GM18873 (cell line): ENCODE data around the gene SBK2.

Source experiments
- ATAC-seq: cut with Tn5 transposase; IDR thresholded peaks from one replicate; pipeline ENCODE4 v1.9.1; 2021; ENCODE audit warnings: mild to moderate bottlenecking, moderate library complexity, moderate number of reproducible peaks; ENCODE audit not compliant: unreplicated experiment, low FRiP score

SBK2 gene

DNA sequence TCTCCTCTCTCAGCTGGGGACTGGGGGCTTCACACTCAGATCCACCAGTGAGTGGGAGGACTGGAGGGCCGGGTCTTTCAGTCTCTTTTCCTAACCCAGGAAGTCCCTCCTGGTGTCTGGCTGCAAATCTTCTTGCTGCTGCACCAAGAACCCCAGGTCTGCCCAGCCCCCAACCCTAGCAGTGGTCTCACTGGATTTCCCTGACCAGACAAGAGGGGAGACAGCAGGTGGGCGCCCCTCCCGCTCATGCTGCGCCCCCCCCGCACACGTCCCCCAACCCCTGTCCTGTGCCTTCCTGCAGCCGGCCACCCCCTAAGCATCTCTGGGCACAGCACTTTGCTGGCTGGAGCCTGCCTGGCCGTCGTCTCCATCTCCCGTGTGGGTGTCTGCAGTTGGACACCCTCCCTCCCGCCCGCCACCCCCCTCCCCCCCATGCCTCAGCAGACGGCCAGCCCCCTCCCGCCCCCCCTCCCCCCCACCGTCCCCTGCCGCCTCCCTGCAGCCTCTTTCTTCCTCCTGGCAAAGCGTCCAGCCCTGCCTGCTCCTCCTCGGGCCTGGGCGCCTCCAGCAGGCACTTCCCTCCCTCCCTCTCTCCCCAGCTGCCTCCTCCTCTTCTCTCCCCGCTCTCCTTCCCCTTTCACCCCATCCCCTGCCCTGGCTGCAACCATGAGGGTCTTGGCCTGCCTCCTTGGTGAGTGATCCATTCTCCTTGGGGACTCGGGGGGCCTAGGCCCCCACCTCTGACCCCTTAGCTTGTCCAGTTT, 48.8 kb downstream of the SBK2 start, which contains the start of gene SSC5D:
SSC5D (plus strand) TSS at position 513 of the 764 bp plus-strand sequence; CDS start at position 667, 154 bp downstream.
- no peak for ATAC-seq

DNA sequence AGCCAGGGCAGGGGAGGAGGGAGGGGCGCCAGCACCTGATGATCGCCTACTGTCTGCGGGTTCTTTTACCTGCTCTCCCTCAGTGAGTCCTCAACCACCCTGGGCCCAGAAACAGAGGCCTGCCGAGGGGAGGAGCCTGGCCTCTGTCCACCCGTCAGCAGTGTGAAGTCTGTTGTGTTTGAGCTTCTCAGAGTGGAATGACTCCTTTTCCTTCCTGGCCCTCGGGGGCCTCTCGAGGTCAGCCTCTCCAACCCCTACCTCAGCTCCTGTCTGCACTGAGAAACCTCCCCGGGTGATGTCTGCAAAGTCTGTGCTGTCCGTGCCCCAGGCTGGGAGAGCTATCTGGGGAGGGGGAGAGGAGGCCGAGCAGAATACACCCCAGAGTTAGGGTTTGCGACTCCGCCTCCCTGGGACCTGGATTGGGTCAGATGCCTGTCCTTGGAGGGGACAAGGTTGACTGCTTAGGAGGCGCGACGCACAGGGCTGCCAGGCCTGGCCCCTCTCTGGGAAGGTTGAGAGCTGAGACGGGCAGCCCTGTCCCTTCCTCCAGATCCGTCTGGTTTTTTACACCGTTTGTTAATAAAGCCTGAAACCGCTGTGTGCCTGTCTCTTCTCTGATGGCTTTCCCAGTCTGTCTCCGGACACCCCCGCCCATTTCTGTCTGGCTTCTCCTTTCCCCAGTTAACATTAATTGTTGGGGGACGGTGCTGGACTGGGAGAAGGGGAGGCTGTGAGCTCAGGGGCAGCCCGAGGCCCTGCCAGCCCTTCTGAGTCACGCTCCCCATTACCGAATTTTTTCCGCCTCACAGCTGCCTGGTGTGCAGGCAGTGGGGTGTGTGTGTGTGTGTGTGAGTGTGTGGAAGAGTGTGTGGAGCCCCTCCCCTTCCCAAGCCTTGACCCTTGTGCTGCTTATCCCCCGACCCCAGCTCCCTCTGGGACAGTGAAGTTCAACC, 49.7 kb downstream of the SBK2 start:
- ATAC-seq: no peak

DNA sequence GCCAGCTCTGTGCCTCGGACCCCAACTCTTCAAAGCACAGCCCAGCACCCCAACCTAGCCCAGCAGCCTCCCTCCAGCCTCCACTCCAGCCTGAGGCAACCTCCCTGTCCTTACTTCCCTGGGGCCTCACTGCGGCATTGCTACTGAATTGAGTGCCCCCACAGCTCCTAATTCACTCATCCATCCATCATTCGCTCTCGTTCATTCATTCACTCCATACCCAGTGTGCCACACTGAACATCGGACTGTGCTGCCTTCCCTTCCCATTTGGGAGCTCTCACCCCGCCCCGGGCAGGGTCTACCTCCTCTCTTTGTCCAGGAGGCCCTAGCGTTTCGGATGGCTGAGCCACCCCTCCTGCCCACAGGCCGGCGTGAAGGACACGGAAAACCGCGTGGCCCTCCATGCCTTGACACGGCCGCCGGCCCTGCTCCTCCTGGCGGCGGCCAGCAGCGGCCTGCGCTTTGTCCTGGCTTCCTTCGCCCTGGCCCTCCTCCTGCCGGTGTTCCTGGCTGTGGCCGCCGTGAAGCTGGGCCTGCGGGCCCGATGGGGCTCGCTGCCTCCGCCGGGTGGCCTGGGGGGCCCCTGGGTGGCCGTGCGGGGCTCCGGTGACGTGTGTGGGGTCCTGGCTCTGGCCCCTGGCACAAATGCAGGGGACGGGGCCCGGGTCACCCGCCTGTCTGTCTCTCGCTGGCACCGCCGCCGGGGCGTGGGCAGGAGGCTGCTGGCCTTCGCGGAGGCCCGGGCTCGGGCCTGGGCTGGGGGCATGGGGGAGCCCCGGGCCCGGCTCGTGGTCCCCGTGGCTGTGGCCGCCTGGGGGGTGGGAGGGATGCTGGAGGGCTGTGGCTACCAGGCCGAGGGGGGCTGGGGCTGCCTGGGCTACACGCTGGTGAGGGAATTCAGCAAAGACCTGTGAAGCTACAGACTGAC, 50.6 kb downstream of the SBK2 start:
- ATAC-seq: no peak

DNA sequence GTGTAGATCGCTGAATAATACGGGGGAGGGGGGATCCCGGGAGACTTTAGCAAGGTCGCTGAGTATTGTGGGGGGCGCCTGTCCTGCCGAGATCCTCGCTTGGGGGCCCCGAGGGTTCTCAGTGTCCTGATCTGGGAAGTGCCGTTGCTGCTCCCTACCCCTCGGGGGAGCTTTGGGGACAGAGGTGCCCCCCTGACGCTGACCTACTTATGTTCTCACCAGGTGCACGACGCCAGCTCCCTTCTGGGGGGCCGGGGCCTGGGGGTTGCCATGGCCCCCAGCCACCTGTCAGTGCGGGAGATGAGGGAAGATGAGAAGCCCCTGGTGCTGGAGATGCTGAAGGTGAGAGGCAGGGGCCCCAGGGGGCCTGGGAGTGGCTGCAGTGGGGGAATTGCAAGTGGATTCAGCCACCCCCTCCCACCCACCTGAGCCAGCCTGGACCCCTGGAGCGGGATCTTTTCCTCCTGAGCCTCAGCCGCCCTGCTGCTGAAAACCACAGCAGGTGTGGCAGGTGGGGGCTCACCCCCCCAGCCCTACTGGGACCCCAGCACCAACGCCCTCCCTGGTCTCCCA, 51.4 kb downstream of the SBK2 start:
- ATAC-seq: no peak

DNA sequence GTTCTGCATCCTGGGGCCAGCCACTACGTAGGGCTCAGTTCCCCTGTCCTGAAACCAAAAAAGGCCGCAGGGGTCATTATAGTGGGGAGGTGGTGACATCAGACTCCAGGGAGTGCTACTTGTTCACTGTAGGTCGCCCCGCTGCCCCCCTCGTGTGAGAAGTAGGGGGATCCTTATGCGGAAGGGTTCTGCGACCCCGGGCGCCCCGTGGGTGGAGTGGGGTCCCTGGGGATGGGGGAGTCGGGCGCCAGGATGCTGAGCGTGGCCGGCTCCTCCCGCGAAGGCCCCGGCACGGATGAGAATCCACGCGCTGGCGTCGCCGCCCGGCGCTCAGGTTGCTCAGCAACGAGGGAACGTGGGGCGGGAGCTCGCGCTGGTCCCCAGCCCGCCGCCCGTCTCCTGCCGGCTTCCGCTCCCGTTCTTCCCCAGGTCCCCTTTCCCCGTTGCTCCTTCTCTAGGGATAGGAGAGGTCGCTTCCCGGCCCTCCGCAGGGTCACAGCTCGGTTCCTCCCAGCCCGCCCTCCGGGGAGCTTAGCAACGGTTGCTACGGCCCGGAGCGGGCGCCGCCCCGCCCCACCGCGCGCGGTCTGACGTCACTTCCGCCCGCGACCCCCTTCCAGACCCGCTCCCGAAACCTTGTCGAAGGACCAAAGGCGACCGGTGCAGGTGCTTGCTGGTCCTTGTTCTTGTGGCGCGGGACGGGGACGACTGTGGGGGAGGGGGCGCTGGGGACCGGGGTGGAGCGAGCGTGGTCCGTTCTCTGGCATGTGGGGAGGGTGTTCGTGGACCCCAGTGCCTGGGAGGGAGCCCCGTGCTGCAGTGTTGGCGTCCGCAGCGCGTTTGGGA, 52.1 kb downstream of the SBK2 start, which contains the start of gene NAT14:
NAT14 (plus strand) TSS at position 596 of the 846 bp plus-strand sequence. CDS start 521 bp downstream, outside the sequence.
- no peak for ATAC-seq

DNA sequence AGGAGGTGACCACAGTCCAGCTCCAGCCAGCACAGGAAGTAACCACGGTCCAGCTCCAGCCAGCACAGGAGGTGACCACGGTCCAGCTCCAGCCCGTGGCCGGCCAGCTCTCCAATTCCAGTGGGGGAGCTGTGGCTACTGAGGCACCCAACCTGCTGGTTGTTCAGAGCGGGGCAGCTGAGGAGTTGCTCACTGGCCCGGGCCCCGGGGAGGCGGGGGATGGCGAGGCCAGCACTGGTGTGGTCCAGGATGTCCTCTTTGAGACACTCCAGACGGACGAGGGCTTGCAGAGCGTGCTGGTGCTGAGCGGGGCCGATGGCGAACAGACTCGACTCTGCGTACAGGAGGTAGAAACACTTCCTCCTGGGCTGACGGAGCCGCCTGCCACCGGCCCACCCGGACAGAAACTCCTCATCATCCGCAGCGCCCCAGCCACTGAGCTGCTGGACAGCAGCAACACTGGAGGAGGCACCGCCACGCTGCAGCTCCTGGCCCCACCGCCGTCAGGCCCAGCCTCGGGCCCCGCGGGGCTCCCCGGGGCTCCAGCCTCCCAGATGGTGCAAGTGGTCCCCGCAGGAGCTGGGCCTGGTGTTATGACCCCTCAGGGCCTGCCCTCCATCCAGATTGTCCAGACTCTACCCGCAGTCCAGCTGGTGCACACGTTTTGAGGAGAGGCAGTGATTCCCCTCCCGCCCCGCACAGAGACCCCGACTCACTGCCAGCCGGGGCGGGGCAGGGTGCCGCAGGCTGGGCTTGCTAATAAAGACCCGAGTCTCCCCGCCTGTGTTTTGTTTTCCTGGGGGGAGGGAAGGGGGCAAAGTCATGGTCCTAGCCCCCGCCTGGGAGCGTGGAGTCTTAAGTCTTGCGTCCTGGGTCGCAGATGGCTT, 53.0 kb downstream of the SBK2 start:
- no peak for ATAC-seq

DNA sequence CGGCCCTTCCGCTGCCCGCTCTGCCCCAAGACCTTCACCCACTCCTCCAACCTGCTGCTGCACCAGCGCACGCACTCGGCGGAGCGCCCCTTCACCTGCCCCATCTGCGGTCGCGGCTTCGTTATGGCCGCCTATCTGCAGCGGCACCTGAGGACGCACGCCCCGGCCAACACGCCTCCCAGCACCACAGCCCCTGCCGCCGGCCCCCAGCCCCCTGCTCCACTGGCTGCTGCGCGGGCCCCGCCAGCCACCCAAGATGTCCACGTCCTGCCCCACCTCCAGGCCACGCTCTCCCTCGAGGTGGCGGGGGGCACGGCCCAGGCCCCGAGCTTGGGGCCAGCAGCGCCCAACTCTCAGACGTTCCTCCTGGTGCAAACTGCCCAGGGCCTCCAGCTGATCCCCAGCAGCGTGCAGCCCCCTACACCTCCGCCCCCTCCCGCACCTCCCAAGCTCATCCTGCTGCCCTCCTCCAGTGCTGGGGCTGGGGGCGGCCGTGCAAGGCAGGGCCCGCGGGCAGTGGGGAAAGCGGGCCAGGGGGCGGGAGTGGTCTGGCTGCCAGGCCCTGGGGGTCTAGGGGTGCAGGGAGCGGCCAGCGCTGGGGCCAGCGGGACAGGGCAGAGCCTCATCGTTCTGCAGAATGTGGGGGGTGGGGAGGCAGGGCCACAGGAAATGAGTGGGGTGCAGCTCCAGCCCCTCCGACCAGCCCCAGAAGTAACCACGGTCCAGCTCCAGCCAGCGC, 53.8 kb downstream of the SBK2 start:
- ATAC-seq: no peak

DNA sequence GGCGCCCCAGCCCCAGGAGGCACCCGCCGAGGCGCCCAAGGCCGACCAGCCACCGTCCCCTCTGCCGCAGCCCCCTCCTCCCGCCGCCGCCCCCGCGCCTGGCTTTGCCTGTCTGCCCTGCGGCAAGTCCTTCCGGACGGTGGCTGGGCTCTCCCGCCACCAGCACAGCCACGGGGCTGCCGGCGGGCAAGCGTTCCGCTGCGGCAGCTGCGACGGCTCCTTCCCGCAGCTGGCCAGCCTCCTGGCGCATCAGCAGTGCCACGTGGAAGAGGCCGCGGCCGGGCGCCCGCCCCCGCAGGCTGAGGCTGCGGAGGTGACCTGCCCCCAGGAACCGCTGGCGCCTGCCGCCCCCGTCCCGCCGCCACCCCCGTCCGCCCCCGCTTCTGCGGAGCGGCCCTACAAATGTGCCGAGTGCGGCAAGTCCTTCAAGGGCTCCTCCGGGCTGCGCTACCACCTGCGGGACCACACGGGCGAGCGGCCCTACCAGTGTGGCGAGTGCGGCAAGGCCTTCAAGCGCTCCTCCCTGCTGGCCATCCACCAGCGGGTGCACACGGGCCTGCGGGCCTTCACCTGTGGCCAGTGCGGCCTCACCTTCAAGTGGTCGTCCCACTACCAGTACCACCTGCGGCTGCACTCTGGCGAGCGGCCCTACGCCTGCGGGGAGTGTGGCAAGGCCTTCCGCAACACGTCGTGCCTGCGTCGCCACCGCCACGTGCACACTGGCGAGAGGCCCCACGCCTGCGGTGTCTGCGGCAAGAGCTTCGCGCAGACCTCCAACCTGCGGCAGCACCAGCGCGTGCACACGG, 54.6 kb downstream of the SBK2 start:
- ATAC-seq: no peak

DNA sequence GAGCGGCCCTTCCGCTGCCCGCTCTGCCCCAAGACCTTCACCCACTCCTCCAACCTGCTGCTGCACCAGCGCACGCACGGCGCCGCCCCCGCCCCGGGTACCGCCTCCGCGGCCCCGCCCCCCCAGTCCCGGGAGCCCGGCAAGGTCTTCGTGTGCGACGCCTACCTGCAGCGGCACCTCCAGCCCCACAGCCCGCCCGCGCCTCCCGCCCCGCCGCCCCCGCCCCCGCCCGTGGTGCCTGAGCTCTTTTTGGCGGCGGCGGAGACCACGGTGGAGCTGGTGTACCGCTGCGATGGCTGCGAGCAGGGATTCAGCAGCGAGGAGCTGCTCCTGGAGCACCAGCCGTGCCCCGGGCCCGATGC, 55.2 kb downstream of the SBK2 start:
- no peak for ATAC-seq

DNA sequence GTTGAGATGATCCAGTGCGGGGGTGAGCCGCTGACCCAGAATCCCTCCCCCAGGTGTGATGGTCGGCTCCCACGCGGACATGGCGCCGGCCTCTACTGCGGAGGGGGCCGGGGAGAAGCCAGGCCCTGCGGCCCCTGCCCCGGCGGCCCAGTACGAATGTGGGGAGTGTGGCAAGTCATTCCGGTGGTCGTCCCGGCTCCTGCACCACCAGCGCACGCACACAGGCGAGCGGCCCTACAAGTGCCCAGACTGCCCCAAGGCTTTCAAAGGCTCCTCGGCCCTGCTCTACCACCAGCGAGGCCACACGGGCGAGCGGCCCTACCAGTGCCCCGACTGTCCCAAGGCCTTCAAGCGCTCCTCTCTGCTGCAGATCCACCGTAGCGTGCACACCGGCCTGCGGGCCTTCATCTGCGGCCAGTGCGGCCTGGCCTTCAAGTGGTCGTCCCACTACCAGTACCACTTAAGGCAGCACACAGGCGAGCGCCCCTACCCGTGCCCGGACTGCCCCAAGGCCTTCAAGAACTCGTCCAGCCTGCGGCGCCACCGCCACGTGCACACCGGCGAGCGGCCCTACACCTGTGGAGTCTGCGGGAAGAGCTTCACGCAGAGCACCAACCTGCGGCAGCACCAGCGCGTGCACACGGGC, 55.7 kb downstream of the SBK2 start:
- no peak for ATAC-seq

DNA sequence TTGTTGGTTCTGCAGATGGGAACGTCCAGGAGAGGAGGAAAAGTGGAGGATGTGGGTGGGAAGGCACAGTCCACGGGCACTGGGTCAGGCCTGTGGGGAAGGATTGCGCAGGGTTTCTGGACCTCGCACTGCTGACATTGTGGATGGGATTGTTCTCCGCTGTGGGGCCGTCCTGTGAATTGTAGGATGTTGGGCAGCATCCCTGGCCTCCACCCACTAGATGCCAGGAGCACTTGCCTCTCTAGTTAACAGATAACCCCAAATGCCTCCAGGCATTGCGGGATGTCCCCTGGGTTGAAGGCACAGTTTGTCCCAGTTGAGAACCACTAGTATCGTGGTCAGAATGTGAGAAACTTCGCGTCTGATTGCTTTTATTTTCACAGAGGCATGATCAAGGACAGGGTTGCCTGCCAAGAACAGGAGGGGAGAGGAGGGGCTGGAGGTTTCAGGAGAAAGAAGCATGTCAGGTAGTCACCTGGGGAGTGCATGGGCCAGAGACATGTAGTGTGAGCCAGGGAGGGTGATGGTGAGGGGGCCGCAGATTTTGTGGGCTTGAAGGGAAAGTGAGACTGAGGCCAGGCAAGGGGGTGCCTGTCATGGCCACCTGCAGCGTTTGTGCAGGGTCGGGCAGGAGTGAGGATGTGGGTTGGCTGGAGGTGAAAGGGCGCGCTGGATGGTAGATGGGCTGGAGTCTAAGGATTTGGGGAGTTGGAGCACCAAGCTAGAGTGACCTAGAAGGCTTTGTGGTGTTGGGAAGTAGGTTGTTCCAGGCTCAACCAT, 57.3 kb downstream of the SBK2 start:
- ATAC-seq: no peak

DNA sequence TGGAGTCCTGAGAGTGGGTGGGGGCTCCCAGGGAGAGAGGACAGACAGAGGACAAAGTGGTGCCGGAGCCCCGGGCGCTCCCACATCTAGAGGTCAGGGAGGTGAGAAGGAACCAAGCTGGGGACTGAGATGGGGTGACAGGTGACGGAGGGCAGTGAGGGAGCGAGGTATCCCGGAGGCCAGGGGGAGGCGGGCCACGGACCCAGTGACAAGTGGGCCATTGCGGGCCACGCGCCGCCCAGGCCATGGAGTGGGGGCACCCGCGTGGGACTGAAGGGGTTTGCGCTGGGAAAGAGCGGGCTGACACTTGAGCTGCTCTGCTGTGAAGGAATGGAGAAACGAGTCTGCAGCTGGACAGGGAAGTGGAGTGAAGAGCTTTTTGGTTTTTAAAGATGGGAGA, 57.9 kb downstream of the SBK2 start:
- ATAC-seq: no peak
